Ovary (tissue), 9 donors: ENCODE data around the gene PPP1CA. TPM values are rescaled to one million over a fixed set of nuclear protein-coding genes. Genes with fewer than 3 reads are reported as not detected.

Experiments used
- DNase-seq, 5 donors: peaks; one replicate each; pipeline ENCODE4 v3.0.0-alpha.2; 2019 to 2020
- H3K27ac ChIP-seq, 2 donors: fragments of 200-600 bp; one replicate each; pipeline versions ENCODE4 v1.5.1 to v1.8.0; 2019 to 2022
- H3K27me3 ChIP-seq: fragments of 200-600 bp; one replicate; pipeline ENCODE4 v1.8.0; 2022
- H3K36me3 ChIP-seq: fragments of 200-600 bp; sonication (generic); one replicate; pipeline ENCODE4 v1.5.1; 2019
- H3K4me1 ChIP-seq: one replicate; pipeline ENCODE4 v1.8.1; 2013; ENCODE audit warnings: mild to moderate bottlenecking, moderate library complexity; ENCODE audit not compliant: insufficient read depth
- H3K4me3 ChIP-seq: fragments of 200-600 bp; sonication (generic); one replicate; pipeline ENCODE4 v1.5.1; 2017
- H3K9me3 ChIP-seq, 2 donors: fragments of 200-600 bp in 1 of 2; sonication (generic) in 1 of 2; one replicate each; pipeline versions ENCODE4 v1.5.1 to v1.8.1; 2013 to 2019; ENCODE audit warnings: mild to moderate bottlenecking in 1 of 2, moderate library complexity in 1 of 2
- EP300 ChIP-seq: sonication (generic); formaldehyde crosslinking; IDR thresholded peaks from one replicate; pipeline ENCODE4 v1.6.1; 2017; ENCODE audit warnings: antibody characterized with exemption
- POLR2A ChIP-seq: fragments of 450-650 bp; IDR thresholded peaks from one replicate; pipeline ENCODE4 v1.6.1; 2017; ENCODE audit warnings: antibody characterized with exemption, mild to moderate bottlenecking, moderate library complexity
- WGBS, 3 donors: extraction: QIAGEN DNeasy Blood & Tissue Kit in 1 of 3; methylation state at CpG; one replicate each; pipeline versions ENCODE4 v1.1.5 to v1.1.7; 2013 to 2017; 5-methylcytosine and 5-hydroxymethylcytosine counted together
- intact Hi-C, 4 donors: fragments of 100-400 bp; cut with DNase I; formaldehyde crosslinking; loops; one replicate each; pipeline versions ENCODE4 v1.11.0 to v1.15.1; 2022 to 2023
- polyA plus RNA-seq, 2 donors: library from polyadenylated mRNA; stranded (reverse); fragments of 200-250 nt in 1 of 2; fragments of 350-450 nt in 1 of 2; fragmentation: Illumina TruSeq in 1 of 2; extraction: RNeasy Lipid Tissue Mini Kit (QIAGEN cat#74804) in 1 of 2; gene quantifications; one replicate each; pipeline ENCODE4 v1.2.3, GENCODE V29; 2013 to 2014
- total RNA-seq, 7 donors: library from RNA; depleted of rRNA in 2 of 7; stranded (reverse); fragments of >200 nt in 2 of 7; fragmentation: NEBNext Ultra II Directional in 3 of 7; extraction: Animal tissue kit (Norgen Biotek cat#: 25700) in 3 of 7; gene quantifications; one replicate each; pipeline versions ENCODE4 v1.1.0 to v1.2.4, GENCODE V29; 2016 to 2023
- TF ChIP-seq, protein P1 (sequence below), 3 donors: fragments of 450-650 bp in 2 of 3; fragments of 200-600 bp in 1 of 3; IDR thresholded peaks; one replicate each; pipeline versions ENCODE4 v1.5.1 to v1.8.0; 2016 to 2022; ENCODE audit warnings: antibody characterized with exemption in 3 of 3, mild to moderate bottlenecking in 1 of 3
- donor health status: DM: no; HTN: no; CAD: no; lungs with moderate emphysema.
- donor health status: DM: no; HTN: no; CAD: no.
- donor health status: Bipolar disorder and iron deficiency.
- donor health status: DM: yes; HTN: yes; CAD: no.
- donor health status: DM: no; HTN: no; CAD: no.
- donor health status: DM: yes; HTN: yes; CAD: no.

Gene PPP1CA
- total and polyA plus RNA-seq, 9 donors = 32.2 to 86.9 (median 54.9) TPM

DNA sequence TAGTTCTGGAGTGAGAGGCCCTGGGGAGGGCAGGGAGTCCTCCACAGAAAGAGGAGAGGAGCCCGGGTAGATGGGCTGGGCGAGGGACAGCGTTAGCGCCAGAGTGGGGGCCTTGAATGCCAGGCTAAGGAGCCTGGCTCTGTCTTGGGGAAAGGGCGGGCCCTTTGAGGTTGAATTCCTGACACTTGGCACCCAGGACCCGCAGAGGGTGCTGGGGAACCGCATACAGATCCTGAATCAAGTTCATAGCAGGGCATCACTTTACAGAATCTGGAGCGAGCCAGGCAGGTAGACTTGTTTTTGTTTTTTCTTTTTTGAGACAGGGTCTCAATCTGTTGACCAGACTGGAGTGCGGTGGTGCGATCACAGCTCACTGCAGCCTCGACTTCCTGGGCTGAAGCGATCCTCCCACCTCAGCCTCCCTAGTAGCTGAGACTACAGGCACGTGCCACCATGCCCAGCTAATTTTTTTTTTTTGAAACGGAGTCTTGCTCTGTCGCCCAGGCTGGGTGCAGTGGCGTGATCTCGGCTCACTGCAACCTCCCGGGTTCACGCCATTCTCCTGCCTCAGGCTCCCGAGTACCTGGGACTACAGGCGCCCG is 19.9 kb upstream of the PPP1CA start:
- H3K9me3 ChIP-seq = no peaks in the 10 kb centered on the region
- peaks cover 6% of the 10 kb centered on the region for H3K4me1 ChIP-seq
- WGBS, 3 donors = 69 to 76% (median 72%) methylated on average over 22 of the region's 22 CpGs
- no peaks in the 10 kb centered on the region for H3K27me3 ChIP-seq
- no peak for TF ChIP-seq EP300
- TF ChIP-seq, protein P1, sequence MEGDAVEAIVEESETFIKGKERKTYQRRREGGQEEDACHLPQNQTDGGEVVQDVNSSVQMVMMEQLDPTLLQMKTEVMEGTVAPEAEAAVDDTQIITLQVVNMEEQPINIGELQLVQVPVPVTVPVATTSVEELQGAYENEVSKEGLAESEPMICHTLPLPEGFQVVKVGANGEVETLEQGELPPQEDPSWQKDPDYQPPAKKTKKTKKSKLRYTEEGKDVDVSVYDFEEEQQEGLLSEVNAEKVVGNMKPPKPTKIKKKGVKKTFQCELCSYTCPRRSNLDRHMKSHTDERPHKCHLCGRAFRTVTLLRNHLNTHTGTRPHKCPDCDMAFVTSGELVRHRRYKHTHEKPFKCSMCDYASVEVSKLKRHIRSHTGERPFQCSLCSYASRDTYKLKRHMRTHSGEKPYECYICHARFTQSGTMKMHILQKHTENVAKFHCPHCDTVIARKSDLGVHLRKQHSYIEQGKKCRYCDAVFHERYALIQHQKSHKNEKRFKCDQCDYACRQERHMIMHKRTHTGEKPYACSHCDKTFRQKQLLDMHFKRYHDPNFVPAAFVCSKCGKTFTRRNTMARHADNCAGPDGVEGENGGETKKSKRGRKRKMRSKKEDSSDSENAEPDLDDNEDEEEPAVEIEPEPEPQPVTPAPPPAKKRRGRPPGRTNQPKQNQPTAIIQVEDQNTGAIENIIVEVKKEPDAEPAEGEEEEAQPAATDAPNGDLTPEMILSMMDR (IDR thresholded peaks at IDR 0.05) = no peak
- TF ChIP-seq POLR2A = no peak
- no peak for DNase-seq
- intact Hi-C loops = no loop called here
- H3K27ac ChIP-seq = peak overlapping the region in 1 of 2 donors; percentile 94
- no peaks in the 10 kb centered on the region for H3K36me3 ChIP-seq
- H3K4me3 ChIP-seq = peak overlapping the region; percentile 59

GRCh38 chr11:67420646-67421429 is 19.2 kb upstream of the PPP1CA start:
- intact Hi-C loops = no loop called here
- peak overlapping the region; percentile 59 for H3K4me3 ChIP-seq
- WGBS, 3 donors = 0 to 1% (median 0%) methylated on average over 47 to 97 of the region's 97 CpGs
- no peaks in the 10 kb centered on the region for H3K27me3 ChIP-seq
- no peaks in the 10 kb centered on the region for H3K9me3 ChIP-seq
- H3K27ac ChIP-seq = peak overlapping the region; percentile 78 to 94
- peak; percentile 96 to 99 (median 98) for DNase-seq
- TF ChIP-seq, protein P1 (IDR thresholded peaks at IDR 0.05) = no peak
- TF ChIP-seq POLR2A (peak; percentile 59), EP300 (no peak)
- H3K4me1 ChIP-seq = peaks cover 6% of the 10 kb centered on the region
- H3K36me3 ChIP-seq = no peaks in the 10 kb centered on the region

DNA sequence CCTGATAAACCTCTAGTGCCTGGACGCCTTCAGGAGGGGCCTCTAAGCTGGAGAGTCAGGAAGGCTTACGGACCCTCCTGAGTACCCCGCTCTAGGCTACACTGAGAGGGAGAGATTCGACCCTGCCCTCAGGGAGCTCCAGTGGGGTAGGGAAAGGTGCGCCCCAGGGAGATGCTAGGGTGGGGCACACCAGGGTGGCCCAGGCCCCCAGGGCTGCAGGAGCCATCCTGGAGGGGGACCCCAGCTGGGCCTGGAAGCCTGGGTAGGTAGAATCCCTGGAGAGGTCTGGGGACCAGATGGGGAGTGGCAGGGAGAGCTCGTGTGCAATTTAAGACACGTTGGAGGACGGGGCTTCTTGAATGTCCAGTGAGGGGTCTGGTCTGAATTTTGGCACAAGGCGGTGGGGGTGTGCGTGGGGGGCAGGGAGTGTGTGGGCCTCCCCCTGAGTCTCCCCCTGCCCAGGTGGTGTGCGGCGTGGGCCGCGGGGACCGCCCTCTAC is 18.5 kb upstream of the PPP1CA start:
- WGBS, 3 donors = 30 to 70% (median 32%) methylated on average over 7 to 15 of the region's 15 CpGs
- H3K4me3 ChIP-seq = peak overlapping the region; percentile 59
- no peak for TF ChIP-seq POLR2A
- no peaks in the 10 kb centered on the region for H3K36me3 ChIP-seq
- H3K9me3 ChIP-seq = no peaks in the 10 kb centered on the region
- peak overlapping the region; percentile 78 to 94 for H3K27ac ChIP-seq
- peak in 1 of 5 donors; percentile 69 for DNase-seq
- H3K27me3 ChIP-seq = no peaks in the 10 kb centered on the region
- H3K4me1 ChIP-seq = peaks cover 6% of the 10 kb centered on the region
- intact Hi-C loops = no loop called here

DNA sequence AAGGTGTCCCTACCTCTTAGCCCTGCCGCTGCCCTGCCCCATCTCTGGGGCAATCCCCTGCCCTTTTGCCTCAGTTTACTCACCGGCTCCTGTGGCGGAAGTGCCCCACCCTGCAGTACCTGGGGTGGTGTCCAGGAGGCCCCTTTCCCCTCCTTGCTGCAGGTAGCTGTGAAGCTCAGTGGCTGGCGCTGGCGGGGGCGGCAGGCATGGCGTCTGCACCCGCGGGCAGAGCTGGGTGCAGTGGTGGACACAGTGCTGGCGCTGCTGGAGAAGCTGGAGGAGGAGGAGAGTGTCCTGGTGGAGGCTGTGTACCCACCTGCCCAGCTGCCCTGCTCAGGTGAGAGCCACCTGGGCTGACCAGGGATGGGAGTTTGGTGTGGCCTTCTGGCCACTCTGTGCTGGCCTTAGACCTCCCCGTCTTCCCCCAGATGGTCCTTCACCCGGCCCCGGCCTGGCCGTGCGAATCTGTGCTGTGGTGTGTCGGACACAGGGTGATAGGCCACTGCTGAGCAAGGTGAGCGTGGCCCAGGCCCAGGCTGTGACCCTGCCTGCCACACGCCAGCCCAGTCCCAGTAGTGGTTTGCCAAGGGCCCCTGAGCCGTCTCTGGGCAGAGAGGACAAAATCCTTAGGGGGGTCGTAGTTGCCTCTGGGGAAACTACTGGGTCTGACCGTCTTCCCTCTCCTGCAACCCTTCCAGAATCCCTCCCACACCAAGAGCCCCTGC is 17.8 kb upstream of the PPP1CA start:
- intact Hi-C loops = no loop called here
- Histone ChIP-seq H3K9me3 (no peaks in the 10 kb centered on the region), H3K4me3 (no peak overlapping the region), H3K4me1 (peaks cover 6% of the 10 kb centered on the region), H3K27me3 (no peaks in the 10 kb centered on the region), H3K36me3 (no peaks in the 10 kb centered on the region), H3K27ac (no peak overlapping the region)
- TF ChIP-seq POLR2A (no peak), EP300 (no peak)
- TF ChIP-seq, protein P1 (IDR thresholded peaks at IDR 0.05) = no peak
- WGBS, 3 donors = 90 to 94% (median 91%) methylated on average over 19 to 21 of the region's 21 CpGs
- DNase-seq = no peak
